ENCODE data around the gene PHYKPL.
"Not testable (repeated sequence)": the region's sequence is repeated elsewhere in the genome, so short reads cannot be mapped to it uniquely, and the experiment has no call there.

Gene PHYKPL

DNA sequence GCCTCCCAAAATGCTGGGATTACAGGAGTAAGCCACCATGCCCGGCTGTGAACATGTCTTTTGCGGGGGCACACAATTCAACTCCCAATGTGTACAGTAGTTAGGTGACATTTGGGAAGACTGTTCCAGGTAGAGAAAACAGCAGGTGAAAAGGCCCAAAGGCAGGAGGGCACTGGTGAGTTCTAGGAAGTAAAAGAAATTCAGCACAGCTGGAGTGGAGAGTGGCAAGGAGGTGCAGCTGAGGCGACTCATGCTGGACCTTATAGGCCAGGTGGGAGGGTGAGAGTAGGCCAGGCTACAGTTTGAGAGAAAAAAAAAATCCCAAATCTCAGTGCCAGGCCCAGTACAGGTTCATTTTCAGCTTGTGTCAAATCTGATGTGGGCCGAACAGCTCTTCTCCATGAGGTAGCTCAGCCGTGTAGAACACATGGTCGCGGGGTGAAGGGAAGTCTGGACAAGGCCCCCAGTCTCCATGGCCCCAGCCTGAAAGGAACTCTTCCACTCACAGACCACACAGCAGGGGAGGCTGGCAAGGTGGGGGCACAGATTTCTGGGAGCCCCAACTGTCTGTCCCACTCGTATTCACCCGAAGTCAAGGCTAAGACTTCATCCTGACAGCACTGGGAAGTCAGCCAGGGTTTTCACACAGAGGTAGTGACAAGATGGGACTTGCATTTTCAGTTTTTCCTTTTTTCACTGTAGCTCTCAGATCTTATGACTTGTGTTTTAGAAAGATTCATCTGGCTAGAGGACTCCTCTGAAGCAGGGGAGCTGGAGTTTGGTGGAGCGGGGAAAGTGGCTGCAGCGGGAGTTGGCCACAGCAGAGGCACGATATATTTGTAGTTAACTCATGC is 32.8 kb downstream of the PHYKPL start:
- DNase-seq = no peak
- Histone ChIP-seq H3K4me1 (peaks cover 0 to 5% (median 2%) of the 10 kb centered on the region in 4 donors), H3K27me3 (peaks cover 0 to 3% of the 10 kb centered on the region in 2 donors), H3K4me3 (no peak overlapping the region), H3K9me3 (no peaks in the 10 kb centered on the region), H3K36me3 (peaks cover 0 to 4% (median 0%) of the 10 kb centered on the region in 3 donors), H3K27ac (no peak overlapping the region)
- TF ChIP-seq, protein P1, sequence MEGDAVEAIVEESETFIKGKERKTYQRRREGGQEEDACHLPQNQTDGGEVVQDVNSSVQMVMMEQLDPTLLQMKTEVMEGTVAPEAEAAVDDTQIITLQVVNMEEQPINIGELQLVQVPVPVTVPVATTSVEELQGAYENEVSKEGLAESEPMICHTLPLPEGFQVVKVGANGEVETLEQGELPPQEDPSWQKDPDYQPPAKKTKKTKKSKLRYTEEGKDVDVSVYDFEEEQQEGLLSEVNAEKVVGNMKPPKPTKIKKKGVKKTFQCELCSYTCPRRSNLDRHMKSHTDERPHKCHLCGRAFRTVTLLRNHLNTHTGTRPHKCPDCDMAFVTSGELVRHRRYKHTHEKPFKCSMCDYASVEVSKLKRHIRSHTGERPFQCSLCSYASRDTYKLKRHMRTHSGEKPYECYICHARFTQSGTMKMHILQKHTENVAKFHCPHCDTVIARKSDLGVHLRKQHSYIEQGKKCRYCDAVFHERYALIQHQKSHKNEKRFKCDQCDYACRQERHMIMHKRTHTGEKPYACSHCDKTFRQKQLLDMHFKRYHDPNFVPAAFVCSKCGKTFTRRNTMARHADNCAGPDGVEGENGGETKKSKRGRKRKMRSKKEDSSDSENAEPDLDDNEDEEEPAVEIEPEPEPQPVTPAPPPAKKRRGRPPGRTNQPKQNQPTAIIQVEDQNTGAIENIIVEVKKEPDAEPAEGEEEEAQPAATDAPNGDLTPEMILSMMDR (IDR thresholded peaks at IDR 0.05) = no peak
- intact Hi-C loops (cut with DNase I; ENCODE audit: low total_unique reads) = no loop called here

DNA sequence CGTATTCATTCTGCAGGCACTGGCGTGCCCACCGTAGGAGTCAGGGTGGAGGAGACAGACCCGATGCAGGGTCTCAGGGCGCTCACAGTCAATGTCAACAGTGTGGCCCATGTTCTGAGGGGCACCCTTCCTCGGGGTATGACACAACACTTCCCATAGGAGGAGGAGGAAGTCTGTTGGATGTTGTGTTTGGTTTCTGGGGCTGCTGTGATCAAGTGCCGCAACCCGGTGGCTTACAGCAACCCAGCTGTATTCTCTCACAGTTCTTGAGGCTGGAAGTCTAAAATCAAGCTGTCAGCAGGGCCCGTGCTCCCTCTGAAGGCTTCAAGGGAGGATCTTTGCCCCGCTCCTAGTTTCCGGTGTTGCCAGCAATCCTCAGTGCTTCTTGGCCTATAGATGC is 33.9 kb downstream of the PHYKPL start:
- H3K9me3 ChIP-seq = no peaks in the 10 kb centered on the region
- peaks cover 0 to 2% (median under 1%) of the 10 kb centered on the region in 4 donors for H3K4me1 ChIP-seq
- peaks cover 0 to 14% of the 10 kb centered on the region in 2 donors for H3K27me3 ChIP-seq
- no peak overlapping the region for H3K4me3 ChIP-seq
- H3K27ac ChIP-seq = no peak overlapping the region
- TF ChIP-seq, protein P1 (IDR thresholded peaks at IDR 0.05) = no peak
- H3K36me3 ChIP-seq = no peaks in the 10 kb centered on the region
- intact Hi-C loops (cut with DNase I; ENCODE audit: low total_unique reads) = no loop called here
- DNase-seq = peak in 1 of 2 donors; percentile 45

DNA sequence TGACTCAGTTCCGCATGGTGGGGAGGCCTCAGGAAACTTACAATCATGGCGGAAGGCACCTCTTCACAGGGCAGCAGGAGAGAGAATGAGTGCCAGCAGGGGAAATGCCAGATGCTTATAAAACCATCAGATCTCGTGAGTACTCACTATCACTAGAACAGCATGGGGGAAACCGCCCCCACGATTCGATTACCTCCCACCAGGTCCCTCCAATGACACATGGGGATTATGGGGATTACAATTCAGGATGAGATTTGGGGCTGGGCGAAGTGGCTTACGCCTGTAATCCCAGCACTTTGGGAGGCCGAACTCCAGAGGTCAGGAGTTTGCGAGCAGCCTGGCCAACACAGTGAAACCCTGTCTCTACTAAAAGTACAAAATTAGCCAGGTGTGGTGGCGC is 34.5 kb downstream of the PHYKPL start:
- H3K9me3 ChIP-seq; H3K4me1 ChIP-seq; intact Hi-C loops (cut with DNase I; ENCODE audit: low total_unique reads); H3K27ac ChIP-seq; H3K4me3 ChIP-seq; H3K36me3 ChIP-seq: not testable (repeated sequence)
- peaks cover 0 to 19% of the 10 kb centered on the region in 2 donors for H3K27me3 ChIP-seq
- DNase-seq = peak in 1 of 2 donors; percentile 25

DNA sequence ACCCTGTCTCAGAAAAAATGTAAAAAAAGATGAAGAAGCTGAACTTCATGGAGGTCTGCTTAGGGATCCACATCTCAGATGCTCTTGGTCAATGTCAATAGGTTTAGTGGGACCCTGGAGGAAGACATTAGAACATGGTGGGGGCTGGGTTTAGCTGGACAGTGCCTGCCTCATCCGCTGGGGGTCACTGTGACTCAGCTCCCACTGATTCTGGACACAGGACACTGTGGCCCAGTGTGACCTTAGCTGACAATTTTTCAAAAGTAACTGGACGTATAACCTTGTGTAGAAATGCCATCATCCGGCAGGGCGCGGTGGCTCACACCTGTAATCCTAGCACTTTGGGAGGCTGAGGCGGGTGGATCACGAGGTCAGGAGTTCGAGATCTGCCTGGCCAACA is 35.6 kb downstream of the PHYKPL start:
- Histone ChIP-seq H3K27me3 (peaks cover 0 to 21% of the 10 kb centered on the region in 2 donors), H3K4me1 (no peaks in the 10 kb centered on the region), H3K36me3 (no peaks in the 10 kb centered on the region), H3K9me3 (no peaks in the 10 kb centered on the region), H3K27ac (no peak overlapping the region), H3K4me3 (no peak overlapping the region)
- no peak for DNase-seq
- intact Hi-C loops (cut with DNase I; ENCODE audit: low total_unique reads) = no loop called here
- TF ChIP-seq, protein P1 (IDR thresholded peaks at IDR 0.05) = peak in 1 of 2 experiments; percentile 8

DNA sequence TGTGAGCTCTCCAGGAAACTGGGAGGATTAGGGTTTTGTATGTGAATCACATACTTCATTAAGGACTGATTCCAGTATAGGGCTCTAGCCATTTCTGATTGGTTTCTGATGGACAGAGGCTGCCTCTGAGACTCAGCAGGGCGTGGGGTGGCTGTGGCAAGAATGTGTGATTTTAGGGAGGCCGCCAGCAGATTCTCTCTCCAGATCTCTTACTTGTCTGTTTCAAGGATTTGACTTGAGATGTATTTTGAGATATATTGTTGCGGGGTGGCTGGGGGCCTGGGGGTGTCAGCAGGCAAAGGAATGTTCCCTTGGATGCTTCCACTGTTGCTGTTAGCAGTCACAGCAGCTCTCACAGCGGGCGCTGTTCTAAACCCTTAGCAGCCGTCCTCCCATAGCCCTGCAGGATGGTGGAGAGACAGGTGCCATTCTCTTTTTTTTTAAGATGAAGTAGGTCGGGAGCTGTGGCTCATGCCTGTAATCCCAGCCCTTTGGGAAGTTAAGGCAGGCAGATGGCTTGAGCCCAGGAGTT is 36.3 kb downstream of the PHYKPL start:
- peak in 1 of 2 donors; percentile 20 for DNase-seq
- H3K9me3 ChIP-seq = no peaks in the 10 kb centered on the region
- peaks cover 0 to 24% of the 10 kb centered on the region in 2 donors for H3K27me3 ChIP-seq
- H3K4me1 ChIP-seq = no peaks in the 10 kb centered on the region
- intact Hi-C loops (cut with DNase I; ENCODE audit: low total_unique reads) = no loop called here
- TF ChIP-seq, protein P1 (IDR thresholded peaks at IDR 0.05) = no peak
- no peak overlapping the region for H3K27ac ChIP-seq
- H3K36me3 ChIP-seq = no peaks in the 10 kb centered on the region
- H3K4me3 ChIP-seq = no peak overlapping the region

DNA sequence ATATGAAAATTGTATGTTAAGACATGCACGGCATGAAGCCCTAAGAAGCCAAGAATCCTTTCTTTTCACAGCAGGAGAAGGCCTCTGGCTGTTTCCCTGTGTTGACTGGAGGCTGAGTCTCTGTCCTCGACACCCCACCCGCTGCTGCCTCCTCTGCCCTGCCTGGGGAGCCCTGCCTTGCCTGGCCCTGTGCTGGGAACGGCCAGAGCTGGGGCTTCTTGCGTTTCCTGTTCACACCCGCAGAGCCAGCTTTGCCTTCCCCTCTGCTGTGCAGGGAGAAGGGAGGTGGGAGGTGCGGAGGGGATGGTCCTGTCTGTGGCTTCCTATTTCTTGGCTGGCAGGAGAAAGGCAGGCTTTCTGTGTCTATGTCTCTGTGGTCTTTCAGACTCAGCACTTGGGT is 38.6 kb downstream of the PHYKPL start:
- Histone ChIP-seq H3K36me3 (no peaks in the 10 kb centered on the region), H3K9me3 (no peaks in the 10 kb centered on the region), H3K27ac (no peak overlapping the region), H3K4me1 (no peaks in the 10 kb centered on the region), H3K27me3 (peaks cover 0 to 24% of the 10 kb centered on the region in 2 donors), H3K4me3 (no peak overlapping the region)
- TF ChIP-seq, protein P1 (IDR thresholded peaks at IDR 0.05) = no peak
- intact Hi-C loops (cut with DNase I; ENCODE audit: low total_unique reads) = no loop called here
- peak in 1 of 2 donors; percentile 64 for DNase-seq

Measured in tibial artery (tissue), 4 donors.